ENCODE results near the gene CENPT.
"Not testable (repeated sequence)": the region's sequence is repeated elsewhere in the genome, so short reads cannot be mapped to it uniquely, and the experiment has no call there.

Gene CENPT

GRCh38 chr16:67846063-67846319 is 1.5 kb downstream of the CENPT start:
- no peak for DNase-seq

GRCh38 chr16:67845291-67846062 is 2.0 kb downstream of the CENPT start:
- DNase-seq = peak; percentile 27

GRCh38 chr16:67844497-67844896 is 3.0 kb downstream of the CENPT start:
- no peak for DNase-seq

- no peak for DNase-seq
These were observed 4.1 kb downstream of the CENPT start for GRCh38 chr16:67843343-67843765.

GRCh38 chr16:67842509-67843342 is 4.8 kb downstream of the CENPT start:
- peak; percentile 79 for DNase-seq

GRCh38 chr16:67841816-67842508 is 5.5 kb downstream of the CENPT start, which contains the start of gene THAP11:
Gene THAP11, plus strand, starts transcription at chr16:67842320. Its CDS starts 235 bp downstream, at chr16:67842555.
- peak; percentile 99 for DNase-seq

- DNase-seq = no peak
These were observed 6.2 kb downstream of the CENPT start for GRCh38 chr16:67841198-67841815.

GRCh38 chr16:67837811-67838210 is 9.7 kb downstream of the CENPT start:
- DNase-seq = no peak

GRCh38 chr16:67837190-67837589 is 10.3 kb downstream of the CENPT start:
- DNase-seq = not testable (repeated sequence)

- no peak for DNase-seq
These were observed 13.3 kb downstream of the CENPT start for GRCh38 chr16:67834242-67834614.

GRCh38 chr16:67833415-67834241 is 13.9 kb downstream of the CENPT start:
- peak; percentile 97 for DNase-seq

GRCh38 chr16:67833030-67833414 is 14.5 kb downstream of the CENPT start:
- peak; percentile 47 for DNase-seq

GRCh38 chr16:67828651-67829050 is 18.8 kb downstream of the CENPT start:
- DNase-seq = no peak

- no peak for DNase-seq
These were observed 21.6 kb downstream of the CENPT start for GRCh38 chr16:67825906-67826305.

GRCh38 chr16:67825119-67825518 is 22.4 kb downstream of the CENPT start:
- no peak for DNase-seq

- no peak for DNase-seq
These were observed 25.0 kb downstream of the CENPT start for GRCh38 chr16:67822511-67822910.

GRCh38 chr16:67820608-67821259 is 26.8 kb downstream of the CENPT start:
- no peak for DNase-seq

GRCh38 chr16:67814567-67814966 is 32.9 kb downstream of the CENPT start:
- DNase-seq = no peak

GRCh38 chr16:67811899-67812298 is 35.6 kb downstream of the CENPT start:
- no peak for DNase-seq

- DNase-seq = no peak
These were observed 40.3 kb downstream of the CENPT start for GRCh38 chr16:67807148-67807682.

GRCh38 chr16:67806428-67807147 is 40.9 kb downstream of the CENPT start, which contains the start of the genes RANBP10 and TSNAXIP1:
Gene RANBP10, minus strand, starts transcription at chr16:67806560. Its CDS starts 24 bp downstream, at chr16:67806536.
Gene TSNAXIP1, plus strand, starts transcription at chr16:67806889. Its CDS starts 261 bp downstream, at chr16:67807150.
- DNase-seq = peak; percentile 100
